HL-60 (cell line): ENCODE data around the gene MRPL39.

Source experiments
- DNase-seq, 2 experiments: peaks; one replicate each; pipeline ENCODE4 v3.0.0-alpha.2; 2010 to 2020; ENCODE audit warnings: low read depth in 1 of 2, low spot score in 1 of 2
- H3K27ac ChIP-seq: fragments of 250-450 bp; sonication (Bioruptor Pico); replicated peaks from 2 replicates; pipeline ENCODE4 v1.5.1; 2020; ENCODE audit warnings: mild to moderate bottlenecking, moderate library complexity
- H3K27me3 ChIP-seq: fragments of 250-450 bp; sonication (Bioruptor Pico); 2 replicates; pipeline ENCODE4 v1.5.1; 2021; ENCODE audit warnings: mild to moderate bottlenecking, moderate library complexity; ENCODE audit not compliant: insufficient read depth, poor library complexity, severe bottlenecking
- H3K4me3 ChIP-seq: replicated peaks from 2 replicates; pipeline ENCODE4 v1.5.1; 2011; ENCODE audit warnings: mild to moderate bottlenecking, control low read depth, low read length; ENCODE audit not compliant: insufficient read depth
- CTCF ChIP-seq: IDR thresholded peaks from one replicate; pipeline ENCODE4 v1.5.1; 2011; ENCODE audit warnings: low read length, control low read depth, inconsistent platforms; ENCODE audit not compliant: insufficient read depth
- GABPA ChIP-seq: IDR thresholded peaks from 2 replicates; pipeline ENCODE4 v1.6.1; 2012; ENCODE audit warnings: low read depth
- POLR2AphosphoS5 ChIP-seq: IDR thresholded peaks from 2 replicates; pipeline ENCODE4 v1.6.1; 2012; ENCODE audit warnings: low read depth
- REST ChIP-seq: IDR thresholded peaks from 2 replicates; pipeline ENCODE4 v1.6.1; 2012; ENCODE audit warnings: low read depth; ENCODE audit not compliant: insufficient replicate concordance
- SPI1 ChIP-seq: IDR thresholded peaks from 2 replicates; pipeline ENCODE4 v1.6.1; 2012; ENCODE audit warnings: low read depth, mild to moderate bottlenecking, borderline replicate concordance

Gene MRPL39

GRCh38 chr21:25583370-25584130 is 23.7 kb downstream of the MRPL39 start:
- TF ChIP-seq CTCF (no peak), POLR2AphosphoS5 (no peak), SPI1 (no peak), GABPA (no peak), REST (no peak)
- no peak for DNase-seq
- Histone ChIP-seq H3K27ac (no peak overlapping the region), H3K4me3 (no peak overlapping the region), H3K27me3 (no peaks in the 10 kb centered on the region)

GRCh38 chr21:25582888-25583287 is 24.4 kb downstream of the MRPL39 start:
- no peaks in the 10 kb centered on the region for H3K27me3 ChIP-seq
- no peak for TF ChIP-seq GABPA
- DNase-seq: no peak
- H3K4me3 ChIP-seq: no peak overlapping the region
- no peak overlapping the region for H3K27ac ChIP-seq

GRCh38 chr21:25582164-25582790 is 25.0 kb downstream of the MRPL39 start:
- Histone ChIP-seq H3K4me3 (no peak overlapping the region), H3K27ac (no peak overlapping the region), H3K27me3 (no peaks in the 10 kb centered on the region)
- TF ChIP-seq POLR2AphosphoS5 (no peak), REST (no peak), GABPA (no peak), SPI1 (no peak), CTCF (no peak)
- DNase-seq: no peak

- no peak overlapping the region for H3K27ac ChIP-seq
- H3K4me3 ChIP-seq: no peak overlapping the region
- TF ChIP-seq REST (no peak), POLR2AphosphoS5 (no peak), CTCF (no peak), SPI1 (no peak), GABPA (no peak)
- no peak for DNase-seq
- H3K27me3 ChIP-seq: no peaks in the 10 kb centered on the region
Observed at GRCh38 chr21:25581582-25581981, 25.7 kb downstream of the MRPL39 start.
